ENCODE results near the gene XPC. TPM values are rescaled to one million over a fixed set of nuclear protein-coding genes. Genes with fewer than 3 reads are reported as not detected.

The XPC gene
- total RNA-seq, 1 experiment from 2014 or later = 30.3 TPM

DNA sequence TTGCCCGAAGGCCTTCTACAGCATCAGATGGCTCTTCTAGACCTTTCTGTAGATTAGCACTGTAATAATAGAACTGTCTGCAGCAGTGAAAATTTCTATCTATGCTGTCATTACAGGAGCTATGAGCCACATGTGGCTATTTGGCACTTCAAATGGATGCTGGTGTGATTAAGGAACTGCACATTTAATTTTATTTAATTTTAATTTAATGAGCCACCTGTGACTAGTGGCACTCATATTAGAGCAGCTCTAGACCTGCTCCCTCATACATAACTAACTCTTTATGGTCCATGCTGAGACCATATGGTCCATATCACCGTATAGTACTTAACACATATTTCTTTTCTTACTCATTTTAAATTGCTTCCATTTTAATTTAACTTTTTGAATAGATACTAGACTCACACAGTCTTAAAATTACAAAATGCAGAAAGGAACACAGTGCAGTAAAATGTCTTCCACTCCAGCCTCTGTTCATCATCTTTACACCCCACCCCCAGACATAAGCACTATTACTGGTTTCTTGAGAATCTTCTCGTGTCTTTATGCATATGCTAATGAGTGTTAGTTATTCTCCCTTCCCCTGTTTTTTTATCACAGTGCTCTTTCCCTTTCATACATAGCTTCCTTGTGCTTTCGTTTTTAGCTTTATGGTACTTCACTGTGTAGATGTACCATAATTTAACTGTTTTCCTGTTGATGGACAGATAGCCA, 9.8 kb upstream of the XPC start:
- Histone ChIP-seq H3K9me3 (ENCODE audit: low read length) (no peaks in the 10 kb centered on the region), H3K36me3 (ENCODE audit: insufficient read depth, low read length) (peaks cover 43% of the 10 kb centered on the region), H3K9ac (ENCODE audit: low read length) (no peak overlapping the region), H3K27ac (ENCODE audit: low read length) (no peak overlapping the region), H3K4me1 (ENCODE audit: low read length) (peaks cover 7% of the 10 kb centered on the region), H4K20me1 (ENCODE audit: insufficient read depth, low read depth, low read length) (no peaks in the 10 kb centered on the region), H3K79me2 (ENCODE audit: low read length) (peaks cover 86% of the 10 kb centered on the region), H2AFZ (ENCODE audit: low read length) (no peak overlapping the region), H3K27me3 (ENCODE audit: low read length) (no peaks in the 10 kb centered on the region), H3K4me3 (ENCODE audit: low read length) (no peak overlapping the region), H3K9me2 (replicated peaks; ENCODE audit: insufficient read depth, low read length) (no peaks in the 10 kb centered on the region), H3K4me2 (ENCODE audit: low read depth, low read length, poor library complexity, severe bottlenecking) (no peak overlapping the region)
- no peak for DNase-seq

DNA sequence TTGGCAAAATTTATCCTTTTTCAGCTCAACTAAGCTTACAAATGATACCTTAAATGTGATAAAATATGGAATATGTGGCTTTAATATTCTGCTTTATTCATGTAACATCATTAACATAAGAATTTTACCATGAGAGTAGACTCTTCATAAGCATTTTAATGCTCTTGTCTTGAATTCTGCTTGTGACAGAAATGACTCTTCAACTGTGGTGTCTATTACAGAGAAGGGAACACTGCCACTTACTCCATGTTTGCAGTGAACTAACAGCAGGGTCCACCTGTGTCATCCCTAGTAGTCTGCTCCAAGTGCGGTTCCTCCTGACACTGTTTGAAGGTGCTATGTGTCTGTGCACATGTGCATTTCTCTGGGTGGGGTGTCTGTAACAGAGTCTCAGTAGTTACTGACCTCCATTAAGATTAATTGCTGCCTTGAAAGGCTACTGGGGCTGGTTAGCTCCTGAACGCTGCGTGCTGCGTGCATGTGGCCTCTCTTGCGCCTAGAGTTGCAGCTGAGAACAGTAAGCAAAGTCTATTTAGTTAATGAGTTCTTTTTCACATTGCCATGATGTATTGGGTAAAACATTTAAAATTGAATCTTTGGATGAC, 8.6 kb upstream of the XPC start:
- no peak overlapping the region for H3K9ac ChIP-seq (ENCODE audit: low read length)
- peaks cover 89% of the 10 kb centered on the region for H3K79me2 ChIP-seq (ENCODE audit: low read length)
- no peak overlapping the region for H3K27ac ChIP-seq (ENCODE audit: low read length)
- no peak overlapping the region for H3K4me2 ChIP-seq (ENCODE audit: low read depth, low read length, poor library complexity, severe bottlenecking)
- H4K20me1 ChIP-seq (ENCODE audit: insufficient read depth, low read depth, low read length) = no peaks in the 10 kb centered on the region; the same call in 1 of the 2 replicates
- no peaks in the 10 kb centered on the region for H3K9me2 ChIP-seq (replicated peaks; ENCODE audit: insufficient read depth, low read length)
- no peaks in the 10 kb centered on the region for H3K27me3 ChIP-seq (ENCODE audit: low read length)
- no peak overlapping the region for H2AFZ ChIP-seq (ENCODE audit: low read length)
- H3K36me3 ChIP-seq (ENCODE audit: insufficient read depth, low read length) = peaks cover 55% of the 10 kb centered on the region
- no peak for DNase-seq
- H3K4me1 ChIP-seq (ENCODE audit: low read length) = peaks cover 19% of the 10 kb centered on the region
- H3K9me3 ChIP-seq (ENCODE audit: low read length) = no peaks in the 10 kb centered on the region
- no peak overlapping the region for H3K4me3 ChIP-seq (ENCODE audit: low read length)

DNA sequence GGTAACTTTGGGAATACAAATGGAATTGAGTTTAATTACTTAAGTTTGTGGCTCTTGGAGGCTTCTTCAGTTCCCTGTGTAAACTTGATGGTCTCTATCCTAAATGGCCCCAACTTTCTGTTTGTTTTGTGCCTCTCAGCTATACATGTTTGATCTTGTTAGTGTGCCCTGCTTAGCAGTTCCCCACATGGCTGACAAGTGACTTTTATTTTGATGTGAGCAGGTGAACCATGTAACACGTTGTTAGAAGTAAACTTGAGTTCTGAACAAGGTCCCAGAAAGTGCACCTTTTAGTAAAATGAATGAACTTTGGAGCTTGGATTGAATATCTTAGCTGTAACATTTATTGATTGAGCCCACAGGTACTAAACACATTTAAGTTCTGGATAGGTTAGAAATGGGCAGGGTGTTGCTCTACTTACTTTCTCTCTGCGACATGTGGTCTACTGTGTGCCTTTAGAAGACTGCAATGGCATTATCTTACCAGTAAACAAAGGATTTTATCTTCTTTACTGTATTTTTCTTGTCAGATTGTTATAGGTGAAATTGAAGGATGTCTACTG, 4.7 kb upstream of the XPC start:
- H3K4me3 ChIP-seq (ENCODE audit: low read length) = no peak overlapping the region
- H3K9me2 ChIP-seq (replicated peaks; ENCODE audit: insufficient read depth, low read length) = no peaks in the 10 kb centered on the region
- H3K9me3 ChIP-seq (ENCODE audit: low read length) = no peaks in the 10 kb centered on the region
- H3K79me2 ChIP-seq (ENCODE audit: low read length) = peaks cover 89% of the 10 kb centered on the region
- no peaks in the 10 kb centered on the region; the same call in 1 of the 2 replicates for H4K20me1 ChIP-seq (ENCODE audit: insufficient read depth, low read depth, low read length)
- peaks cover 57% of the 10 kb centered on the region for H3K36me3 ChIP-seq (ENCODE audit: insufficient read depth, low read length)
- H3K4me2 ChIP-seq (ENCODE audit: low read depth, low read length, poor library complexity, severe bottlenecking) = no peak overlapping the region
- H3K4me1 ChIP-seq (ENCODE audit: low read length) = peaks cover 35% of the 10 kb centered on the region
- no peak for DNase-seq
- H3K27me3 ChIP-seq (ENCODE audit: low read length) = no peaks in the 10 kb centered on the region
- H3K9ac ChIP-seq (ENCODE audit: low read length) = no peak overlapping the region
- H3K27ac ChIP-seq (ENCODE audit: low read length) = no peak overlapping the region
- no peak overlapping the region for H2AFZ ChIP-seq (ENCODE audit: low read length)

- H3K9me2 ChIP-seq (replicated peaks; ENCODE audit: insufficient read depth, low read length) = no peaks in the 10 kb centered on the region
- H3K27me3 ChIP-seq (ENCODE audit: low read length) = no peaks in the 10 kb centered on the region
- no peak overlapping the region for H3K9ac ChIP-seq (ENCODE audit: low read length)
- H3K27ac ChIP-seq (ENCODE audit: low read length) = no peak overlapping the region
- H4K20me1 ChIP-seq (ENCODE audit: insufficient read depth, low read depth, low read length) = no peaks in the 10 kb centered on the region; the same call in 1 of the 2 replicates
- no peak overlapping the region for H3K4me2 ChIP-seq (ENCODE audit: low read depth, low read length, poor library complexity, severe bottlenecking)
- DNase-seq = no peak
- H2AFZ ChIP-seq (ENCODE audit: low read length) = no peak overlapping the region
- H3K4me3 ChIP-seq (ENCODE audit: low read length) = no peak overlapping the region
- no peaks in the 10 kb centered on the region for H3K9me3 ChIP-seq (ENCODE audit: low read length)
- H3K36me3 ChIP-seq (ENCODE audit: insufficient read depth, low read length) = peaks cover 41% of the 10 kb centered on the region
- H3K4me1 ChIP-seq (ENCODE audit: low read length) = peaks cover 50% of the 10 kb centered on the region
- H3K79me2 ChIP-seq (ENCODE audit: low read length) = peaks cover 89% of the 10 kb centered on the region
Measured at GRCh38 chr3:14181253-14181652, 2.9 kb upstream of the XPC start.

DNA sequence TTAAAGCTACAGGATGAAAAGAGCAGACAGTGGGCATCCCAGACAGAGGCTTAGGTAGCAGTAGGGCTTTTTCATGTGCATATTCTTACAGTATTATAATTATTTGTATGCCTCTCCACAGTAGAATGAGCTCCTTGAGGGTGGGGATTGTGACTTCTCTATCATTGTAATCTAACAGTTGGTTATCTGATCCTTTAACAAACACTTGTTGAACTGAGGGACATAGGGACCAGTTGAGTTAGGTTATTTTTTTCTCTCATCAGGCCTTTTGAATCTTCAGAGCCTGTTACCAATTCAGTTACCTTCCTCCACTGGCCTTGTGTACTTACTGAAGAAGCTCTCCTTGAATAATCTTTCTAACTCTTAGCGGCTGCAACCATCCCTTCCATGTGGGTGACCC, 1.4 kb upstream of the XPC start:
- Histone ChIP-seq H3K9me2 (replicated peaks; ENCODE audit: insufficient read depth, low read length) (no peaks in the 10 kb centered on the region), H3K27me3 (ENCODE audit: low read length) (no peaks in the 10 kb centered on the region), H3K79me2 (ENCODE audit: low read length) (peaks cover 91% of the 10 kb centered on the region), H3K4me1 (ENCODE audit: low read length) (peaks cover 65% of the 10 kb centered on the region), H2AFZ (ENCODE audit: low read length) (no peak overlapping the region), H3K27ac (ENCODE audit: low read length) (no peak overlapping the region), H3K9me3 (ENCODE audit: low read length) (no peaks in the 10 kb centered on the region), H4K20me1 (ENCODE audit: insufficient read depth, low read depth, low read length) (peaks cover 2% of the 10 kb centered on the region; the same call in 1 of the 2 replicates), H3K4me3 (ENCODE audit: low read length) (peak overlapping the region; percentile 96), H3K4me2 (ENCODE audit: low read depth, low read length, poor library complexity, severe bottlenecking) (peak overlapping the region; percentile 97), H3K9ac (ENCODE audit: low read length) (peak overlapping the region; percentile 84), H3K36me3 (ENCODE audit: insufficient read depth, low read length) (peaks cover 31% of the 10 kb centered on the region)
- DNase-seq = no peak

DNA sequence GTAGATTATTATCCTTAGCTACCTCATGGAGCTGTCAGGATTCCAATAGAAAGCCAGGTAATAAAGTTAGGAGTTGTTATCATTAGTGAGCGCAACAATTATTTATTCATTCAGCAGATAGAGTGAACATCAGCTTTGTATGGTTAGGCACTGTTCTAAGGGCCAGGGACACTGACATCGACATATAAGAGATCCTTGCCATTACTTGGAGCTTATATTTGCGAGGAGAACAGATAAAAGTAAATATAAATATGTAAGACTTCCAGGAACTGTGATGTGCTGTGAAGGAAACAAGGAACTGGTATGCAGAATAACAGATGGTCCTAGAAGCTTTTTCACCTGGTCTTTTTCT, 689 bp upstream of the XPC start:
- H3K36me3 ChIP-seq (ENCODE audit: insufficient read depth, low read length) = peaks cover 30% of the 10 kb centered on the region
- no peaks in the 10 kb centered on the region for H3K9me3 ChIP-seq (ENCODE audit: low read length)
- H3K27me3 ChIP-seq (ENCODE audit: low read length) = no peaks in the 10 kb centered on the region
- H3K9me2 ChIP-seq (replicated peaks; ENCODE audit: insufficient read depth, low read length) = no peaks in the 10 kb centered on the region
- H3K4me2 ChIP-seq (ENCODE audit: low read depth, low read length, poor library complexity, severe bottlenecking) = peak overlapping the region; percentile 97
- peaks cover 97% of the 10 kb centered on the region for H3K79me2 ChIP-seq (ENCODE audit: low read length)
- peaks cover 2% of the 10 kb centered on the region; the same call in 1 of the 2 replicates for H4K20me1 ChIP-seq (ENCODE audit: insufficient read depth, low read depth, low read length)
- H3K27ac ChIP-seq (ENCODE audit: low read length) = 0 out of 2 replicates have a peak overlapping the region, but pooled peaks have one; percentile 24
- peak overlapping the region; percentile 84 for H3K9ac ChIP-seq (ENCODE audit: low read length)
- peak overlapping the region; percentile 62 for H2AFZ ChIP-seq (ENCODE audit: low read length)
- peak overlapping the region; percentile 96 for H3K4me3 ChIP-seq (ENCODE audit: low read length)
- peaks cover 72% of the 10 kb centered on the region for H3K4me1 ChIP-seq (ENCODE audit: low read length)
- no peak for DNase-seq

DNA sequence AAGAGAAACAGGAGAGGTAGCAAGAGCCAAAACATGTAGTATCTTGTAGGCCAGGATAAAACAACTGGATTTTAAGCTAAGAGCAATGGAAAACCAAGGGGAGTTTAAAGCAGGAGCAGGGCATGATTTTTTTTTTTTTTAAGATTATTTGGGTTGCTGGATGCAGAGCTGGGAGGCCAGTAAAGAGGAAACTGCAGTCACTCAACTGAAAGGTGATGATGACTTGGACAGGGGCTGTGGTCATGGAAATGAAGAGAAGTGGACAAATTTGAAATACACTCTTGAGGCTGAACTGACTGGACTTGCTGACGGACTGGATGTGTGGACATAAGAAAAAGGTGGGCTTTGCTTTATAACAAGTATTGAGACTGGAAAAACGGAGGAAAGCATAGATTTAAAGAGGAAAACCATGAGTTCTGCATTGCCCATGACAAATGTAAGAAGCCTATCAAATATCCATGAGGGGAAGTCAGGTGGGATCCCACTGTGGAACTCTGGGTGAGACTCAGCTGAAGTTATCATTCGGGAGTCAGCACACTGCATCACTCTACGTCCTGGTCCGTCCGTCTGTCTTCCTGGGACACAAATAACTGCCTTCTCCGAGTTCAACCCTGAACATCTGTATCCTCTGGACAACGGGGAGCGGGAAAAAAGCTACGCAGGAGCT, 688 bp downstream of the XPC start:
- H3K79me2 ChIP-seq (ENCODE audit: low read length) = peaks cover 94% of the 10 kb centered on the region
- peaks cover 20% of the 10 kb centered on the region for H3K36me3 ChIP-seq (ENCODE audit: insufficient read depth, low read length)
- no peaks in the 10 kb centered on the region for H3K9me3 ChIP-seq (ENCODE audit: low read length)
- H3K27ac ChIP-seq (ENCODE audit: low read length) = peak overlapping the region; percentile 42
- peaks cover 2% of the 10 kb centered on the region; the same call in 1 of the 2 replicates for H4K20me1 ChIP-seq (ENCODE audit: insufficient read depth, low read depth, low read length)
- no peaks in the 10 kb centered on the region for H3K9me2 ChIP-seq (replicated peaks; ENCODE audit: insufficient read depth, low read length)
- peak overlapping the region; percentile 82 for H3K4me2 ChIP-seq (ENCODE audit: low read depth, low read length, poor library complexity, severe bottlenecking)
- no peaks in the 10 kb centered on the region for H3K27me3 ChIP-seq (ENCODE audit: low read length)
- peak overlapping the region; percentile 96 for H3K4me3 ChIP-seq (ENCODE audit: low read length)
- H2AFZ ChIP-seq (ENCODE audit: low read length) = peak overlapping the region; percentile 80; the same call in 1 of the 2 replicates
- peaks cover 64% of the 10 kb centered on the region for H3K4me1 ChIP-seq (ENCODE audit: low read length)
- peak overlapping the region; percentile 95 for H3K9ac ChIP-seq (ENCODE audit: low read length)
- DNase-seq = peak; percentile 58
